DMS153 treated with DMSO at 0.1 percent for 48 hours (cell line): Measurements from ENCODE around the gene FAM204A.

ENCODE experiments used
- DNase-seq: peaks from one replicate; lab custom pipeline; 2025; ENCODE audit not compliant: unreplicated experiment; lab: John Stamatoyannopoulos, UW

FAM204A gene

DNA sequence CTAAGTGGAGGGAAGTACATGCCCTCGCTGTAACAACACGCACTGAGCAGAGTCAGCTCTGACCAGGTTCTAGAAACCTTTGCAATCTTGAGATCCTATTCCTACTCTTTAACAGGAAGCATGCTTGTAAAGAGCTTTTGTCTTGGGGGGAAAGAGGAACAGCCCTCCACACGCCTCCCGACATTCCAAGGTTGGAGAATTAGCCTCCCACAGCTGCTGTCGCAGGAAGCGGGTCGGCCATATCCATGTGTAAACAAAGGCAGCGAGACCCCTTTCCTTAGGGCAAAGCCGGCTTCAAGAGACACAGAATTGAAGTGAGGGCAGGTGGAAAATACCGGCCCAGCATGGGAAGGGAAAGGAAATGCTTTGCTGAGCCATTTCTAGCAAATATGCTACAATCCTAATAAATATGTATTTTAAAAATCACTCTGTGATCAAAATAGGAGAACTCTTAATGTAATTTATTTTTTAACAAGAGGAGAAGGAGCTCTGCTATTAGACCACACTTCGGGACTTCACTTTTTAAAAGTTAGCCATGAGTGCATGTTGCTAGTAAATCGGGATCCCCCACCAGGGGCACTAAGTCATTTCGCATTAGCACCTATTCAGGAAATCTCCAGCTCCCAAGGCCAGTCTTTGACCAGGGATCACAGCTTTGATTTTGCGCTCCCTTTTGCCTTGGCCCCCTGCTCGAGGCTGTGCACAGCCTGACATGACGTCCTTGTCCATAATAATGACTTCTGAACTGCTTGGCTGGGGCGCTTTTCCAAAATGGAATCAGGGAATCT lies 55.9 kb downstream of the FAM204A start:
- no peak for DNase-seq

DNA sequence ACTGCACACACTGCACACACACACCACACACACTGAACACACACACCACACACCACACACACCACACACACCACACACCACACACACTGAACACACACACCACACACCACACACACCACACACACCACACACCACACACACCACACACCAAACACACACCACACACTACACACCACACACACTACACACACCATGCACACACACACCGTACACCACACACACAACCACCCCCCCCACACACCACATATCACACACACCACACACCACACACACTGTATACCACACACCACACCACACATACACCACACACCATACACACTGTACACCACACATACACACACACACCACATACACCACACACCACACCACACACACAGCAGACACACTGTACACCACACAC lies 59.5 kb downstream of the FAM204A start:
- no peak for DNase-seq

DNA sequence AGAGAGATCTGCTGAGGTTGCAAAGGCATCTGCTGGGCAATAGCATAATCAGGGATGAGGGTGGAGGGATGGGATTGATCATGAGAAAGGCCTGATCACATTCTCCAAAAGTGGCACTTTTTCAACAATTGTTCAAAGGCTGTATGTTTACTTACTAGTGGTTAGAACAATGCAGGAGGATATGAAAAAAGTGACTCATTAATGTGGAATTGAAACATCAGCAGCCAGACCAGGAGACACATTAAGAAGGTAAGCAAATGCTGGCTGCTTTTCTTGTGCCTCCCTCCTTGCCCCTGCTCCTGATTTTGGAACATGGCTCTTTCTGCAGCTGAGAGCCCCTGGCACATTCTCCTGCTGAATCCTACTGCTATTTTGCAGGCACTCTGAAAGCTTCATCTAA lies 63.5 kb downstream of the FAM204A start:
- no peak for DNase-seq

DNA sequence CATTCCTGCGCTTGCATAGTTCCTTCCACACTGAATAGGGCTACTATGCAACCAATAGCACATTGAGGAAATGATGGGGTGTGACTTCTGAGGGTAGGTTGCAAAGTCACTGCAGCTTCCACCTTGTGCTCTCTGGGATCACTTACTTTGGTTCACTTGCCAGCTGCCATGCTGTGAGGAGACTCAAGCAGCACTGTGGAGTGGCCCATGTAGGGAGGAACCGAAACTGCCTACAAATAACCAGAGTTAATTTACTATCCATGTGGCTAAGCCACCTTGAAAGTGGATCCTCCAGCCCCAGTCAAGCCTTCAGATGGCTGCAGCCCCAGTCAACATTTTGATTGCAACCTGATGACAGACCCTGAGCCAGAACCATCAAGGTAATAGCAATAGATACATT lies 64.3 kb downstream of the FAM204A start:
- no peak for DNase-seq

DNA sequence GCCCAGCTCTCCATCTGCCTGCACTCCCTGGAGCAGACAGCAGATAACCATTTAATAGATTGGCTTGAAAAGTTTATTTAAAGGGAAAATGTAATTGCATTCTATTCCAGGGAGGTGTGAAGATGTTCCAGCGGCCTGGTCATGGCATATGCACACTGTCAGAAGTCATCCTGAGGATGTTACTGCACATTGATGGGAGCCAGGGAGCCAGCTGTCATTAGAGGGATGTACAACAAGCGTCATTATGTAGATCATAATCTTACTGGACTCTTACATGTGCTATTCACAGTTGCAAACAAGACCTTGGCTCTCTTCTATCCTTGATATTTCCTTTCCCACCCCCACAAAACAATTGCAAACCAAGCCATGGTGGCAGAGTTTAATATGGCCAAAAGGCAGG lies 65.4 kb downstream of the FAM204A start:
- DNase-seq: no peak

DNA sequence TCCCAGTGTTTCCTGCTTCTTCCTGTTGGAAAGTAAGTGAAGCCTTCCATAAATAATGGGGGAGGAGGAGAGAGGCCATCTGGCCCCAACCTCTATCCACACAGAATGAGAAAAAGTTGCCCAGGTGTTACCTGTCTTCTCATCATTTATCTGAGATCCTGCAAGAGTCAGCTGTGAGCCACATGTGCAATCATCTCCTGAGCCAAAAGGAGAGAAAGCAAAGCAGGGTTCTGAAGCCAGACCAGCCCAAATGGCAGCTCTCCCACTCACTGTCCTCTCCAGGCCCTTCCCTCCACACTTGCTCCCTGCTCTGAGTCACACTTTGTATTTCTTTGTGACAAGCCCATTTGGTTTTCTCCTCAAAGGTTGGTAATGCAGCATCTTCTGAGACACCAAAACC lies 65.9 kb downstream of the FAM204A start:
- no peak for DNase-seq

DNA sequence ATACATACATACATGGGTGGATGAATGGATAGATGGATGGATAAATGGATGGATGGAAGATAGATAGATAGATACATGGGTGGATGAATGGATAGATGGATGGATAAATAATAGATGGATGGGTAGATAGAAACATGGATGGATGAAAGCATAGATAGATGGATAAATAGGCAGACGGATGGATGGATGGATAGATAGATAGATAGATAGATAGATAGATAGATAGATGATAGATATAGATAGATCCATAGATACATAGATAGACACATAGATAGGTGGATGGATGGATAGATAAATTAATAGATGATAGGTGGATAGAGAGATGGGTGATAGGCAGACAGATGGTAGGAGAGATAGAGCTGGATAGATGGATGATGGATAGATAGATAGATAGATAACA lies 68.5 kb downstream of the FAM204A start:
- no peak for DNase-seq

DNA sequence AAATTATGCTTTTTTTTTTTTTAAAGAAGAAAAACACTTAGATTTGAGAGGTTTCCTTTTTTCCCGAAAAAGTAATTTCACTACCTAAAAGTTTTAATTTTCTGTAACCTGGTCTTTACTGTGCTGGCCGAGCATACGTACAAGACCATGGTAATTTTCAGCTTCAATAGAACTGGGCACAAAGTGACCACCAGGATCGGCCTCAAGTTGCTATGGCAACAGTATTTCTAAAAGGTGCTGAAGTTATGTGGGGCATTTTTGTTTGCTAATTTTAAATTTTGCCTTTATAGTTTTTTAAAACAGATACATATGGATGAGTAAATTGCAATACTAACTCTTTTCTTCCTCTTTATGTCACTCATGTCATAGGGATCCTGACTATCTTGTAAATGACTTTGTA lies 69.4 kb downstream of the FAM204A start:
- DNase-seq: no peak

DNA sequence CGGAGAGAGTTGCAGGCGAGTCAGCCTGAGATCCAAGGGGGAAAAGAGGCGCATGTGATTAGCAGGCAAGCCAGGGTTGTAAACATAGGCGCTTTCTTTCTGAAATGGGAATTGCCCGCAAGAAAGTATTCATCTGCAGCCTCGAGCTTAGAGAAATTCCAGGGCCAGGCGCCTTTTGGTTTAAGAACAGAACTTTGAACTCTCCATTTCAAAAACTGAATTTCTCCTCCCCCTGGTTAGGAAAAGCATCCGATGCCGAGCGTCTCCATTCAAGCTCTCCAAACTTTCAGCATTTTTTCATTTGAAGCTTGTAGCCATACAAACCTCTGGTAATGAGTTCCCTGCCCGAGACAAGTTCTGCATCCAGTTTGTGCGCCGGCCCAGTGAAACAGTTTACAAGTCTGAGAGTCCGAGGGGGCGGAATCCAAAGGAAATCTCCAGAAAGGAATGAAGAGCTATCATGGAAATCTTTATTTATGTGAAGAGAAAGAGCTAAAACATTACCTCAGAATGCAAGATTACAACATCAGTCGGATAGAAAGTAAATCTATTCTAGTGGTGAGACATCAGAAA lies 69.9 kb downstream of the FAM204A start:
- no peak for DNase-seq

DNA sequence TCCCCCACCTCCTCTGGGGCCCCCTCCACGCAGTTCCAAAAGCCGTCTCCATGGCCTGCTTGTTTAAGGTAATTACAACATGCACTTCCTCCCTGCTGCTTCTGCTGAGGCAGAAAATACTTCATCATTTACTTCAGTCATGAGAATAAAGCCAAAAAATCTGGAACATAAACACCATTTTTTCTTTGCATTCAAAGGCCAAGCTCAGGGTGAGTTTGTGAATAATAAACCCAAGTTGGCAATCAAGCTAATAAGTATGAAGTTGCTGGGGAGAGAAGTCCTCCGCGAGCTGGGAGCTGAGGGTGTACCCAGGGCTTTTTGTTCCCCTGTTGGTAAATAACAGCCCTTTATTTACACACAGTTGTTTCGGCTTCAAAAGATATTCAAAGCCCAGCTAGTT lies 70.5 kb downstream of the FAM204A start:
- DNase-seq: no peak

DNA sequence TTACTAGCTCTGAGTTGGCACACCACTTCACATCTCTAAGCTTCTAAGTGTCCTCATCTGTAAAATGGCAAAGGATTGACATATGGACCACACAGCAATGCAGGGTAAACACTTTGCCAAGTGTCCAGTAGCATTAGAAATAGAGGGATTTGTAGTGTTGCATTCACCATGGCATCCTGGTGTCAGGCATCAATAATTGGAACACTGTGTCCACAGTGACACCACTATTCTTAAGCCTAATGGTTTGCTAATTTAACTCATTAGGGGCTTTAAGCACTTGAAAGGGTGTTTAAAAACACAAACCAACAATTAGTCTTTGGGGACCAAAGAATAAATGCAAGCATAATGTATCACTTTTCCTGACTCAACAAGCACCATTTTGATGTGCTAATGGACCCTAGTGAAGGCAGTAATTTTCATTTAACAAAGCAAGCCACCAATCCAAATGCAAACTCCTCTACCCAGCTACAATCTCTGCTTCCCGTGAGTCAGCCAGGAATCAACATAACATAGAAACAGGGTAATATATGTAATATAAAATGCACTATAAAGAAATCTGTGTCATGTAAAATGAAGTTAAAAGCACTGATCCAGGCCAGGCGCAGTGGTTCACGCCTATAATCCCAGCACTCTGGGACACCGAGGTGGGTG lies 75.9 kb downstream of the FAM204A start:
- no peak for DNase-seq

DNA sequence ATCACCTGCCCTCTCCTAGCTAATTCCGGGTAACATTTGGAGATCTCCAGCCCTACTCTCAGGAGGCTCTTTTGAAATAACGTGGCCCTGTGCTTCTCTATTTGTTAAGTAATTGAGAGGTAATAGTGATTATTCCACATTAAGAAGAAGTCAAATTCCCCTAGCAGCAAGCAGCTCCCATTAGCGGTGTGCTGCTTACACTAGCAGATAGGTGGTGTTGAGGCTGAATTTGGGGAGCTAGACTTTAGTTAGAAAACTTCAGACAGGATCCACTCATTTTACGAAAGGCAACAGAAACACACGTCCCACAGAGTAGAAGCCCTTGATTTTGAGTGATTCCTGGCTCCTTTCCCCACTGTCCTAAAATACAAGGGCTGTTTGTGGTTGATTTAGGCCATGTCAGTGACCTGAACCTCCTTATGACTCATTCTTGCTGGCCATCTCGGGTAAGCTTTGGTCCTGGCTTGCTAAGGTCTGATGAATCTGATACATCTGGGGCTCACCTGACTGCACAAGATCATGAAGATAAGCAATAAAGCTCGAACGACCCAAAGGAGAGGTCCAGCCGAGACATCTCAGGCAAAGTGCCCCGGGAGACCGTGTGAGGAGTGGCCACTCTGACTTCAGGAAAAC lies 77.2 kb downstream of the FAM204A start:
- DNase-seq: no peak

DNA sequence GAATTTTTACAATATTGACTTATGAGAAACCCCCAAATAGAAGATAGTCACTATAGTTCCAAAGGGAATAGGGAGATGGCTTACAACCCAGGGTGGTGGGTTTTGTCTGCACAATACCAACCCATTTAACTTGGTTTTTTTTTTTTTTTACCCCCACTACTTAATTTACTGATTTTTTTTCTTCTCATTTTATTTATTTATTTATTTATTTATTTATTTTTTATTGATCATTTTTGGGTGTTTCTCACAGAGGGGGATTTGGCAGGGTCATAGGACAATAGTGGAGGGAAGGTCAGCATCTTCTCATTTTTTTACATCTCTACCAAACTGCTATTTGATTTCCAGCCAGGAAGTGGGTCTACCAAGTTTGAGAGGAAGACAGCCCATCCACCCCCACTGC lies 77.9 kb downstream of the FAM204A start:
- no peak for DNase-seq

DNA sequence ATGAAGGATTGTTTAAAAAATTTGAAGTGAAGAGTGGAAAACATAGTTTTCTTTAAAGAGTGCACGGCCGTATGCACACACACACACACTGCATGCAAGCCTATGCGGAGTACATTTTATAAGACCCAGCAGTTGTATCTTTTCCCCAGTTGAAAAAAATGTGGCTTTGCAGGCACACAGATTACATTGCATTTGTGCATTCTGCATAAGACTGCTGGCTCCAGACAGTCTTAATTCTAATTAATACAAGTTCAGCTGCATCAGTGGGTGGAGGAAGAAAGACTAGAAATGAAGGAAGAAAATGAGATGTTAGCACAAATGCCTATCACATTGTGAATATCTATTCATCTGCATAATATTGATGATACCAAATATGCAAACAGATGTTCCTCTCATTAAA lies 79.6 kb downstream of the FAM204A start:
- no peak for DNase-seq

DNA sequence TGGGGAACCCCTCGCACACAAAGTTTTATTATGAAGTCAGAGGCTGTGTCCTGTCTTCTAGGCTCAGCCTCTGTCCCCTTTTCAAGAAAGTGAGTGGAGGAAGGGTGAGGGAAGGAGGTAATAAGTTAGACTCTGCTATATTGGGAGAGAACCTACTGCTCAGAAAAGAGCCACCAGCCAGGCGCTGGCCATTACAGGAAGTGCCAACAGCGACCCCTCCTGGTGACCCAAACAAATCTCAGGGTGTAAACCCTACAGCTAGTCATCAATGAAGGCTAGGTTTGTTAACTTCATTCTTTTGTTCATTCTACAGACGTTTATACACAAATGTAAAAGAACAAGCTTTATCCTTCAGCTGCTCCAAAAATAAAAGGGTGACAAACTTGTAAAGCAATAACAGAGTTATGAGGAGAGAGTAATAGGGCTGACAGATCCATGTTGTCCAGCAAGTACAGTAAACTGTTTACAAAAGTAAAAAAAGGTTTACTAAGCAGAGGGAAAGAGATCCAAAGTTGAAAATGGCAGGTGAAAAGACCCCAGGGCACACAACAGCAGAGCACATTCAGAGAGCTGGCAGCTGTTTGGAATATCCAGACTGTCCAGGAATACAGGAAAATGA lies 82.7 kb downstream of the FAM204A start:
- no peak for DNase-seq

DNA sequence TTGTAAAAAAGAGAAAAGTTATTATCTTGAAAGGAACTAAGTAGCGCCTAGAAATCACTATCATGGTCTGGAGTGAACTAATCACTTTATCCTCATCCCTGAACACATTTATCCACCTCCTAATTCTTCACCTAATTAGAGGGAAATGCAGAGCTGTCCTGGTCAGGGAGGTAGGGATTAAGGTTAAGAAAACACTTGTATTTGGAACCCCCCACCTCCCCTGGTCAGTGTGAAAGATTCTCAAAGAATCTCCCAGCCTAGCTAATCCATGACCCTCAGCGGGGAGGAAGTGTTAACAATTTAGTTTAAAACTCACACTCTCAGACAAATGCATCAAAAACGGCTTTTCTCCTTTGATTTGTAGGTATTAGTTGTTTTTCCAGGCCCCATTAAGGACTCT lies 83.8 kb downstream of the FAM204A start:
- no peak for DNase-seq

DNA sequence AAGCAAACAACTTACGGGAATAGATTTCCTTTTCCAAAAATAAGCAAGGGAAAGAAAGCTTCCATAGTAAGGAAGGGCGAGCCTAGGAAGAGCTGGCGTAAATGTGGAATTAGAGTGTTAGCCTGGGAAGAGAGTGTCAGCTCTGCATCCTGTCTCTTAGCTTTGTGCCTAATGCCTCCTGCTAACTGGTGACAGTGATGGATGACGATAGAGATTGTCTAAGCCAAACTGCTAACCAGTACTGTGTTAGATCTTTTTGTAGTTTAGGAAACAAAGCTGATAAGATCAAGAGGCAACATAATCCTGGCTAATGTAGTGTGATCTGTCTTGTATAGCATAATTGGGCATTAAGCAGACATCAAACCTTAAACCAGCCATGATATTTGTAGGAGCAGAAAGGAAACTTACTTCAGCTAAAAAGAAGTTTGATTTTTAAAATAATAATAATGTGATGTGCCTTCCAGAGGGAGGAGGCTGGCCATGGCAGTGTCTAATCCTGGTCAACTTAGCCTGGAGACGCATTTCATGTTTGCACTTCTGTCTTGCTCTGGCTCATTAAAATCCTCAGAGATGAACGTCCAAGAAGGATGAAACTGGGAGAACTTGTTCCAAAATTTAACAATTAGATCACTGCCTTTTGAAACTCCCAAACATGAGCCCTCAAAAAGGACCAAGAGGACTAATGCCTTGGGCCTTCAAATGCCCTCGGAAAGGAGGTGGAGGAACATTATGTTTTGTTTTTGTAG lies 85.1 kb downstream of the FAM204A start:
- no peak for DNase-seq

DNA sequence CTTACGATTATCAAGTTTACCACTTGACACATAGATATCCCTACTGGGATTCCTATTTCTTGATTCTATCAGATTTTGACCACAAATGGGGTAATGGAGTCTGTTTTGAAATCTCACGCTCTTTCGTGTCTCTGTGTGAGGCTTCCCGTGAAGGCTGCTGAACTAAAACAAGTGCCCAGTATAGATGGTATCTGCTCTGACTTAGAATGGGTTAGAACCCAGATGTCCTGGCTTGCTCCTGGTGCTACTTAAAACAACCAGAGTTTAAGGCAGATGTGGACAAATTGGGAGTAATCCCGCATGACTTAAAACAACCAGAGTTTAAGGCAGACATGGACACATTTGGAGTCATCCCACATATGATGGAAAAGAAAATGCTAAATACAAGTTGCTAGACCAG lies 85.9 kb downstream of the FAM204A start:
- no peak for DNase-seq

DNA sequence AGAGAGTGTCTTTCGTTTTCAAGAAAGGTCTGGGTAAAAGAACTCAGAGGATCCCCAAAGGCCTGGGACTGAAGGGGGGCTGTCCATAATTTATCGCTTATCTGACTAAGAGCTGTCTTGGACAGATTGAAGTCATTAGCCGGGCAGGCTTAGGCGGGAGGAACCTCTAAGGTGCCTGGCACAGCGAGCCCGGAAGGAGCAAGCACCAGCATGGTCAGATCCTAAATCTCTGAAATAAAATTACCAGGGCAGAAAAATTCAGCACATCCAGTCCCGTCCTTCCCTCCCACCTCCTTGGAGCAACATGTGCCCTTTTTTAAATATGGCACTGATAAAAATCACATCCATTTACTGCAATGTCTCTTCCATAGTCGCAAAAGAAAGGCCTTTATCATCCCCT lies 86.8 kb downstream of the FAM204A start:
- DNase-seq: no peak

DNA sequence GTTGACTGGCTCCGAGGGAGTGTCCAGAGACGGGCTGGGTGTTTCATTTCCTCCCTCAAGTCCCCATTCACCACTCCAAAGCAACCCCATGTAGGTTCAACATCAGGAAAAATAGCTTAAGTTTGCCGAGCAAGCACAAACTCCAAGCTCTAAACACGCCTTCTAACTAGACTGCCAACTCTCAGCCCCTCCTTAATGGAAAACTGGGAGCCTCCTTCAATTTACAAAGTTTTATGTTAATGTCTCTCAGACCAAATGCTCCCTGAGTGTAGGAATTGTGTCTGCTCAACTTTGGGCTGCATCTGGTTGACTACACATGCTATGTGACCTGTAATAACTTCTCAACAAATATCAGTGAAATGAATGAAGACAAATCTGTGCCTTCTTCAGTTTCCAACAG lies 87.5 kb downstream of the FAM204A start:
- DNase-seq: no peak

DNA sequence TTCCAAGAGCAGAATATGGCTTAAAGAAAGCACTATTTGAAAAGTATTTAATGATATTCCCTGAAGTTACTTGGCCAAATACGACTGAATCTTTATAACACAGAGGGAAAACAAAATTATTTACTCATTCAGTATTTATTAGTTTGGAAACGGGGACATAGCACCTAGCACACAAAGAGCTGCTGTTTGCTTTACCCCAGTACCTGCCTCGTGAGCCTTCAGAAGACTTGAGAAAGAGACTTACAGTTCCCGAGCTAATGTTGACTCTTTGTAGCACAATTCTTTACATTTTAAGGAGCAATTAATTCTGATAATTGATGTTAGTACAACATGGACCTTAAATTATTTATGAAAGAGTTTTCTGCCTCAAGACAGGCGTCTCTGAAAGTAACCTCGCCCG lies 88.7 kb downstream of the FAM204A start:
- DNase-seq: no peak
